Measurements from ENCODE around the gene TTYH3.
"Not testable (repeated sequence)": the region's sequence is repeated elsewhere in the genome, so short reads cannot be mapped to it uniquely, and the experiment has no call there.

TTYH3 gene

GRCh38 chr7:2631946-2632732, at the start of gene TTYH3:
Gene TTYH3, plus strand, starts transcription at chr7:2631986. Its CDS starts 170 bp downstream, at chr7:2632156.
- FAIRE-seq, result no peak

DNA sequence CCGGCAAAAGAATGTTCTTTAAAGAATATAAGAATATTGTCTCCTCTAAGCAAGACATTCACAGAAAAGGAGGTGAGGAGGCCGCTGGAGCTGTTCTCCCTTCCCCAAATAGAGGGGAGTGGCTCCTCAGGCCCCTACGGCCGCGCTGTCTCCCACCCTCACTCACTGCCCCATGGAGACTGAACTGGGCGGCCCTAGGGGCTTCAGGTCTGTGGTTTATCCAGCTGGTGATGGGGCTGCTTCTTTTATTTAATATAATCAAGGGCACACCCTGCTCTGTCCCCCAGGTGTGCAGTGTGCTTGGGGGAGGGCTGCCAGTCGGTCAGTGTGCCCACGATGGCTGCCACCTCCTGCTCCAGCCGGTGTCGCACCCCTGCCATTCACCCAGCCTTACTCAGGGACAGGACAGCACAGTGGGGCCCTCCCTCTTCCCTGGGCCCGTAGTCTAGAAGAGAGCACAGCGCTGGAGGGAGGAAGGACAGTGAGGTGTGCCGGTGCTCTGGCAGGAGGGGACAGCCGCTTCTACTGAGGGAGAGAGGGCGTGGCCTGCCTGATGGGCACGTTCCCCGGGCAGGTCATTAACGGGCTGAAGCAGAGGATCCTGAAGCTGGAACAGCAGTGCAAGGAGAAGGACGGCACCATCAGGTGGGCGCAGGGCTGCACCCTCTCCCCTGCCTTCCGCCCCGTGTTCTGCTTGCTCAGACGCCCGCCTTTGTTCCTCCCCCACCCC, 49.6 kb upstream of the TTYH3 start:
- no peak for FAIRE-seq

- no peak for FAIRE-seq
These were observed 47.8 kb upstream of the TTYH3 start for GRCh38 chr7:2583798-2584580.

GRCh38 chr7:2585446-2585845, 46.3 kb upstream of the TTYH3 start:
- no peak for FAIRE-seq

DNA sequence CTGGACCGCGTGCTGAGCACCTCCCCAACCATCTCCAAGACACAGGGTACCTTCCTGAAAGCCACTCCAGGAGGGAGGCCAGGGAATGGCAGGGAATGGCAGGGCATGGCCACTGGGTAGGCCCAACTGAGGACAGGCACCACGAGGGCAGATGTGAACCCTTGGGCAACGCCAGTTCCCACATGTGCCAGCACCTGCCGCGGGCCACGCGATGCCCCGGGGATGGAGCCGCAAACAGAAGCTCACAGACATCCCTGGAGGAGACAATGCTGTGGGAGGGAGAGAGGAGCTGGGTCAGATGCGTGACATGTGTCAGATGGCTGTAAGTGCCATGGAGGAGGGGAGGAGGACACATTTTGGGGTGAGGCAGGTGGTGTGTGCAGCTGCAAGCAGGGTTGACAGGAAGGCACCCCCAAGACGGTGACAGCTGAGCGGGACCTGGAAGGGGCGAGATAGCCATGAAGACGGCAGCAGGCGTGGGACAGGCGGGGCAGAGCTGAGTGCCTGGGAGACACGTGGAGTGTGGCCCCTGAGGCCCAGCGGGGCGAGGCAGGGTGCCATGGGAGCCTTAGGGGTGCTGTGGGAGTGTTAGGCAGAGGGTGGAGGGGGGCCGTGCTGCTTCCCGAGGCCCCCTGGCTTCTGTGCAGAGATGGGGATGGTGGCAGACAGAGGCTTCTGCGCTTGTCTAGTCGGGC, 45.3 kb upstream of the TTYH3 start:
- no peak for FAIRE-seq

DNA sequence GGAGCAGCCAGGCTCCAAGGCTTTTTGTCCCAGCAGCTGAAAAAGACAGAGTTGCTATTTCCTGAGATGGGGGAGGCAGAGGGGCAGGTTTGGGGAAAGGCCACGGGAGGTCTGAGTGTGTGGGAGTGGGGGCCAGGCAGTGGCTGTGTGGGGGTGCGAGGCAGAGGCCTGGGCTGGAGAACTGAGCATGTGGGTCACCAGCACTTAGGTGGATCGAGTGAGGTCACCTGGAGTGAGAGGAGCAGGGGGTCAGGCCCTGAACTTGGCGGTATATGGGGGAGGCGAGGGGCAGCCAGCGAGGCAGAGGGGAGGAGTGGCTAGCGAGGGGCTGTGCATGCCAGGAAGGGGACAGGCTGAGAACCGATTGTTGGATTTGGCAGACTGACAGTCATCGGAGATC, 44.7 kb upstream of the TTYH3 start:
- no peak for FAIRE-seq

DNA sequence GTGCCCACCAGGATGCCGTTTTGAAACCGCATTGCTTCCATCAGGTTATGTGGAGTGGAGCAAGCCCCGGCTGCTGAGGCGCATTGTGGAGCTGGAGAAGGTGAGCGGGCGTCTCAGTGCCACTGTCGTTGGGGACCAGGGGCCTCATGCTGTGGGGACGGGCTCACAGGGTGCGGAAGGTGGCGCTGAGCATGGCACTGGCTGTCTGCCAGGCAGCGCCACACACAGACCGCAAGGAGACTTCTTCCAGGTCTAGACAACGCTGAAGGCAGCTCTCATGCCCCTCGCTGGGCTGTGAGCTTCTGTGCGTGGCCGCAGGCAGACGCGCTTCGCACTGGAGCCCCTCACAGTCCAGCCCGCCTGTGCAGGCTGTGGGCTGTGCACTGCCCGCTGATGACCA, 44.0 kb upstream of the TTYH3 start:
- FAIRE-seq, result no peak

- no peak for FAIRE-seq
These were observed 42.4 kb upstream of the TTYH3 start for GRCh38 chr7:2589341-2589740.

DNA sequence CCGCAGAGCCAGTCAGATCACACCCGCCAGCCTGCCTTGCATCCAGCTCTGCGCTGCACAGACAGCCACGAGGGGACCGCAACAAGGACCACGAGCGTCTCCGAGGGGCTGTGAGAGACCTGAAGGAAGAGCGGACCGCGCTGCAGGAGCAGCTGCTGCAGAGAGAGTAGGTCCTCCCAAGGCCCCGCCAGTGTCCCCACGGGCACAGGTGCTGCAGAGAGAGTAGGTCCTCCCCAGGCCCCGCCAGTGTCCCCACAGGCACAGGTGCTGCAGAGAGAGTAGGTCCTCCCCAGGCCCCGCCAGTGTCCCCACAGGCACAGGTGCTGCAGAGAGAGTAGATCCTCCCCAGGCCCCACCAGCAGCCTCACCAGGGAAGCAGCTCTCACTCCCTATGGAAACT, 41.8 kb upstream of the TTYH3 start:
- FAIRE-seq, result not testable (repeated sequence)

- FAIRE-seq, result no peak
These were observed 39.4 kb upstream of the TTYH3 start for GRCh38 chr7:2592375-2592865.

DNA sequence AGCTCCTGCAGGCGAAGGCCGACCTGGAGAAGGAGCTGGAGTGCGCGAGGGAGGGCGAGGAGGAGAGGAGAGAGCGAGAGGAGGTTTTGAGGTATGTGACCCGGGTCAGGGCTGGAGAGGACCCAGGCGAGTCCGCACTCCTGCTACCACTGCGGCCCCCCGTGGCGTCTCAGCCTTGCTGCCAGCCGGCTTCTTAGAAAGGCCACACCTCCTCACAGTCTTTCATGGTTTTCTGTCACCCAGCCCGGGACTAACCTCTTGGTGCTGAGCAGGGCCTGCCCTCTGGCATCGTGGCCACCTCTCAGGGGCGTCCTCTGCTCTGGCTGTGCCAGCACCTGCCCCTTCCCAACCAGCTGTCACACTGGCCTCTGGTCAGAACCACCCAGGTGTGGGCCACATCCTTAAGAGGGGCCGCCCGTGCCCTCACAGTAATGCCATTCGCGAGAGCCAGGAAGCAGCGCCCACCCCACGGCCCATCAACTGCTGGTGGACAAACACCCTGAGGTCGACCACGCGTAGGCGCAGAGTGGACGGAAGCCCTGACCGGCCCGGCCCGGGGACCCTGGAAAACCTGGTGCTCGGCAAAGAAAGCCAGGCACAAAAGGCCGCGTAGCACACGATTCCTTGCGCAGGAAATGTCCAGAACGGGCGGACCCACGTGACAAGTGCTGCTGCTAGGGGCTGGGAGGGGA, 38.6 kb upstream of the TTYH3 start:
- FAIRE-seq, result no peak

DNA sequence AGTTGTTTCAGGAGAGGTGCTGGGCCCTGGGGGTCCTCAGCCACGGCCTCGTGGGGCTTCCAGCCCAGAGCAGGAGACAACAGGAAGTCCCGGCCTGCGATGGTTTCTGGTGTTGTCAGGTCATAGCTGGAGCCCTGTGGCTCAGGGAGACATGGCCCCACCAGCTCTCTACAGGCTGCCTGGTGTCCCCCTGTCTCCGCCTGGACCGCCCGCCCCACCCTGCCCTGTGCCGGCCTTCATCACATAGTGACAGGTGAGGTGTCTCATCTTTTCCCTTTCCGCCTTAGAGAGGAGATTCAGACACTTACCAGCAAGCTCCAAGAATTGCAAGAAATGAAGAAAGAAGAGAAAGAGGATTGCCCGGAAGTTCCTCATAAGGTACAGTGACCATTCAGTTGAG, 37.2 kb upstream of the TTYH3 start:
- FAIRE-seq, result no peak

GRCh38 chr7:2595258-2595860, 36.4 kb upstream of the TTYH3 start:
- FAIRE-seq, result no peak

DNA sequence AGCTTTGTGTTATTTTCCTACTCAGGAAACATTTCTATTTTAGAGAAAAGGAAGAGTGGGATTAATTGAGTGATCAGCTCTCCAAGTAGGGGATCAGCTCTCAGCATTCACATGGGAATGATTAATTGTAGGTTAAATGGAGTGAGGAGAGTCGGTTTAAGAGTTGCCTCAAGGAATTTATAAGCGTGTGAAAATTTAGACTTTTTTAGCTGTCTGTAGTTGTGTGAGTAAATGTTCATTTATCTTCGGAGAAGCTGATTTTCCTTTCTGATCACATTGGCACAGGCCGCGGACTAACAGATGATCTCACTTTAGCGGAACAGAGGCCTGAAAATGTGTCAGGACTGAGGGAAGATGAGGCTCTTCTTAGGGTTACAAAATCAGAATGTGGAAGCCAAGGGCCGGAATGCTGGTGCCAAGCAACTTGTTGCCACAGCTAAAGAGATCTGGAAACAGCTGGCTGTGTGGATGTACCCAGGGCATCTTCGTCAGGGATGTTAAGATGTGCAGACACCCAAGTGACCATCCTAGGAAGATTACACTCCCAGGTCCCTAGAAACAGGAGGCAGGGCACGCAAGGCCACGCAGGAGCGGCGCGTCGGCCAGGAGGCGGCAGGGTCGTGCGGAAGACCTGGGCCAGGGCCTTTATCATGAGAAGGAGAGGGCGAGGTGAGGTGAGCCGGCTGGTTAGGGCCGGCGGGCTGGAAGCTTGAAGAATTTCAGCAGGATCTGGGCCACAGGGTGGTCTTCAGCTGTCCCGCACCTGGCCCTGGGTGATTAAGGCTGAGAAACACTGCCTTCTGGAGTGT, 35.1 kb upstream of the TTYH3 start:
- no peak for FAIRE-seq

DNA sequence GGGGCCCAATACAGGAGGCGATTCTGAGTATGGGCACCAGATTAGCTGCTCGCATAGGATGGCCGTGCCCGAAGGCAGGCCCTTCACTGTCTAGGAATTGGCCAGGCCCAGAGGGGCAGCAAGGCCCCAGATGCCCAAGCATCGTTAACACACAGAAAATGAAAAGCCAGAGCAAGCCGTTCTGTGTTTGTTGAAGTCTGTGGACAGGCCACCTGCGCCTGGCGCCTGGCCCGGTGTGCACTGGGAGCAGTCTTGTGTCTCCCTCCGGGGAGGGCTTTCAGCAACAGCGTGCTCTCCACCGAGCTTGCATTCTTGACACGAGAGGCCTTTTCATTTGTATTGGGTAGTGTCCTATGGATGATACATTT, 34.5 kb upstream of the TTYH3 start:
- FAIRE-seq, result no peak

DNA sequence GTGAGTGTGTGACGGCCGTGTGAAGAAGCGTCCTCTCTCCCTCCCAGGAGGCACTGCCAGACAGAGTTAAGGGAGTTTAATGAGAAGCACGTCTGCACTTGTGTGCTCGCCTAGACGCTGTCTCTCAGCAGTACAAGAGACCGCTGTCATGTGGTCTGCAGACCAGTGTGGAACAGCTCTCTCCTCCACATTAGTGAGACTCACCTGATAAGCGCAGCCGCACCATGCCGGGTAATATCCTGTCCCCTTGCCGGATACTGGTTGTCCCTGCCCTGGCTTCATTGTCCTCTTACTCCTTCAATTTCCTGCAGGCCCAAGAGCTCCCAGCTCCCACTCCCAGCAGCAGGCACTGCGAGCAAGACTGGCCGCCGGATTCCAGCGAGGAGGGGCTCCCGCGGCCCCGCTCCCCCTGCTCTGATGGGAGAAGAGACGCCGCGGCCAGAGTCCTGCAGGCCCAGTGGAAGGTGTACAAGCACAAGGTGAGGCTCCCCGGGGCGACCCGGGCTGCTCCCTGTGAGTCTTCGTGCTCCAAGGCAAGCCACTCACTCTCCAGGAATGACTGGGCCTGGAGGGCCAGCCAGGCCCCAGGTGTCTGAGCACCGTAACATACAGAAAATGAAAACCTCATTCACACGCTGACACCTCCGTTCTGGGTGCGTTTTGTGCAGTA, 33.5 kb upstream of the TTYH3 start:
- FAIRE-seq, result no peak

GRCh38 chr7:2601065-2601464, 30.7 kb upstream of the TTYH3 start:
- no peak for FAIRE-seq

DNA sequence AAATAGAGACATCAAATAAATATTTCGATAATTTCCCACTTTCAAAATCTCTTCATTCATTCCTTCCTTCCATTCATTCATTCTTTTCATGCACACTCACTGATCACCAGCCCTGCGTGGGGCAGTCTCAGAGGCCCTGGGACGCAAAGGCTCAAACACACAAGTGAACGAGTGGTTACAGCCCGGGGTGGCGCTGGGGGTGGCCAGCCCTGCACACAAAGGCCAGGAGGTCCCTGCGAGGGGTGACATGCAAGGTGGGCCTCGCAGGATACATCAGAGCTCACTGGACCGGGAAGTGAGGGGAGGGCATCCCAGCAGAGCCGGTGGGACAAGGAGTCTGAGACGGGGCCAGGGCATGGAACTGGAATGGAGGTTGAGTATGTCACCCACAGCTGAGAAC, 29.9 kb upstream of the TTYH3 start:
- FAIRE-seq, result no peak

GRCh38 chr7:2602406-2603043, 29.3 kb upstream of the TTYH3 start:
- FAIRE-seq, result no peak

Measured in A204.1 (cell line).